ENCODE results near the gene ZC2HC1B.

The ZC2HC1B gene

GRCh38 chr6:143964674-143965081 is 100.4 kb downstream of the ZC2HC1B start:
- DNase-seq = no peak

DNA sequence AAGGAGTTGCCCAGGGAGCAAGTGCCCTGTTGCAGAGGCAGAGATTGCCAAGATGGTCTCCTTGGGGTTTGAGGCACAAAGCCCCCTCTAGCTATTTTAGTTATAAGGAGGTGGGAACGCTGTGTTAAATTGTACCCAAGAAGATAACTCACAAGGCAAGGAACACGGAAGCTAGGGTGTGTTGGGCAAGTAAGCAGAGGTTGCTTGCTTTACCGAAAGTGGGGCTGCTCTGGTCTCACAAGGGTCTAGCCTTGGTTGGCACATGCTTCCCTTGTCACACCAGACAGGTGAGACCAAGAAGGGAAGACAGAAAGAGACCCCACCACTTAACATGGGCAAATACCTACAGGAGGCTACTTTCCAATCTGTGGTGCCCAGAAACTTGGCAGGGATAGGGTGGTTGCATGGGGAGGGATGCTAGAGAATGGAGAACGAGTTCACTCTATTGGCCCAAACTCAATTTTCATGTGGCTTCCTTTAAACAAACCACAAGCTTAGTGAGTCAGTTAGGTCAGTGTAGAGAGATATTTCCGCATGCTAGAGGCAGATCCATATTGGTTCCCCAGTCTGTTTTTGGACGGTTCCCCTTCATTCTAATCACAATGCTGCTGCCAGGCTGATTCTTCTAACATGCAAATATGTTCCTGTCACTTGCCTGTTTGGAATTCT is 101.4 kb downstream of the ZC2HC1B start:
- no peak for DNase-seq

GRCh38 chr6:143966312-143966711 is 102.0 kb downstream of the ZC2HC1B start:
- no peak for DNase-seq

- DNase-seq = no peak
These were observed 103.6 kb downstream of the ZC2HC1B start for GRCh38 chr6:143967706-143968376.

- DNase-seq = no peak
These were observed 104.8 kb downstream of the ZC2HC1B start for GRCh38 chr6:143969077-143969476.

GRCh38 chr6:143970456-143971218 is 106.4 kb downstream of the ZC2HC1B start:
- no peak for DNase-seq

DNA sequence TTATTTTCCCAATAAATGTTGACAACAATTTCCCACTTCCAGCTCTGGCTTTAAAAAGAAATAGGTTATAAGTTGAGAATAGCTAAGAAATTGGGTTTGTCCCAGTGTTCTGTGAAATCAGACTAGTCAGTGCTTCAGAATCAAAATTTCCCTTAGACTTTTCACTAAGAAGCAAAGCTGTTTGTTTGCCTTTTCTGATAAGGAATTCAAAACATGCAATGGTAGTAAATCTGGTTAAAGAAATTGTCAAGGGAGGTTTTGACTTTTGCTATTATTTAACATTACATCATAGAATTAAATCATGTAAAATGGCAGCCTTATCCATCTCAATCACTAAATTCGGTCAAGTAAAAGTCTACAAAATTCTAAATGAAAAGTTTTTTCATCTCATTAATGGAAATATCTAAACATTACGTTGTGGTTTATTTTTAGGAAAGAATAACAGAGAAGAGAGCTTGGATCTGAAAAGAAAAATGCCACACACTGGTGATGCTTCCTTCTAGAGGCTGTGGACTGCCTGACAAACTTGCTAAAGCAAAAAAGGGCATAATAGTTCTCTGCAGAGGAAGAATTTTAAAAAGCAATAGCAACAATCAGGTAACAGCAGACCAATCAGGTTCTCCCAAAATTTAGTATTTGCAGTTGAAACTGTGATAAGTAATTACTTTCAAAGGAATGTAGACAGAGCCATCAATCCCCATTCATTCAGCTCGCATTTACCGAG is 107.4 kb downstream of the ZC2HC1B start:
- DNase-seq = no peak

GRCh38 chr6:143973097-143973966 is 109.1 kb downstream of the ZC2HC1B start:
- no peak for DNase-seq

- DNase-seq = no peak
These were observed 109.8 kb downstream of the ZC2HC1B start for GRCh38 chr6:143974089-143974488.

DNA sequence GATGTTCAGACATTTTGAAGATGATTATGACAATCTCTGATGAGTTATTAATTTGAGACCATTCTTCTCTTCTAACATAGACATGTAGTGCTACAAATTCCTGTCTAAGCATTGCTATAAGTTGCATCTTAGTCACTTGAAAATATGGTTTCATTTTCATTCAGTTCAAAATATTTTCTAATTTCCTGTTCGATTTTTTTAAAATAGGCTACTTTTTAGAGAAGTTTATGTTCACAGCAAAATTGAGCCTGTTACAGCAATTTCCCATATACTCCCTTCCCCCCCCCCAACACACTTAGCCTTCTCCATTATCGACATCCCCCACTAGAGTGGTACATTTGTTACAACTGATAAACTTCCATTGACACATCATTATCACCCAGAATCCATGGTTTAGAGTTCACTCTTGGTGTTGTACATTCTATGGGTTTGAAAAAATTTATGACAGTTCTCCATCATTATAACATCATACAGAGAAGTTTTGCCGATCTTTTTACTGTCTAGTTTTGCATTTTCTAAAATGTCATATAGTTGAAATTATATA is 112.6 kb downstream of the ZC2HC1B start:
- no peak for DNase-seq

DNA sequence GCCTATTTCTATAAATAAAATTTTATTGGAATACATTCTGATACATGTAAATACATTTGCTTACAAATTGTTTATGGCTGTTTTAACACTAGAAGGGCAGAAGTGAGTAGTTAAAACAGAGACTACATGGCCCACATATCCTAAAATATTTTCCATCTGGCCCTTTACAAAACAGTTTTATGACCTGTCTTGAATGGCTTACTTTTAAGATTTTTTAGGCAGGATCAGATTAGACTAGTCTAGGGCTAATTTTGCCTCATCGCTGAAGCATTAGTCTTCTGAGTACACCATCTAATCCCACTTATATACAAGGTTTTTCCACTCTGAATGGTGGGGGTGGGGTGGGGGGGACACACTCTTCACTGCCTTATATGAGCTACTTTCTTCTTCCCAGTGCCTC is 116.6 kb downstream of the ZC2HC1B start:
- DNase-seq = no peak

DNA sequence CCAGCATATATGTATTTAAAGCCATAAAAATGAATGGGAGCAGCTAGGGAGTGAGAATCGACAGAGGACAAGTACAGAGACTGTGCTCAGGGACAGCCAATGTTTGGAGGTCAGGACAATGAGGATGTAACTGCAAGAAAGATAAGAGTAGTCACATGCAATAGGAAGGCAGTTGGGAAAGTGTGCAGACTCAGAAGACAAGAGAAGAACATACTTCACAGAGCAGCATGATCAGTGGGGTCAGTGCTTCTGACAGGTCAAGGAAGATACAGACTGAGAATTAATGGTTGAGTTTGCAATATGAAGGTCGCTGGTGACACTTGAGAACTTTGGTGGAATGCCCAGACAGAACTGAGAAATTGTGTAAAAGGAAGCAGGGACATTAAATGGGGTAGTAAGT is 118.7 kb downstream of the ZC2HC1B start:
- no peak for DNase-seq

DNA sequence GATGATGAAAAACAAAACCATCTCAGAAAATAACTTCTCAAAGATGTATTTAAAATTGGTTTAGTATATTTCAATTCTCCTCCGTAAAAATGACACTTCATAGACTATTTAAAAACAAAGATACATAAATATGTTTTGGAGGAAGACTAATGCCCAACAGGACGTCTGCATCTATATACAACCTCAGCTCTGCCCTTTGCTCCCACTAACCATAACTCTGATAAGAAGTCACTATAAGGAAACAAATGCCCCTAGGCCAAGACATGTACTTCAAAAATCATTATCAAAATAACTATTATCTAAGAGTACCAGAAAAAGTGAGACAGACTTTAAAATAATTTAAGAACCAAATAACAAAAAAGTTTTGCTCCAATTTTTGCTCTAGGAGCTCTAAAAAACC is 120.4 kb downstream of the ZC2HC1B start:
- no peak for DNase-seq

- no peak for DNase-seq
These were observed 122.3 kb downstream of the ZC2HC1B start for GRCh38 chr6:143986463-143987065.

Data from stimulated activated CD4-positive, alpha-beta T cell treated with anti-CD3 and anti-CD28 coated beads, Interleukin-4, amount 100 ng/mL, for 24 hours (primary cell).